Activated CD4-positive, alpha-beta T cell treated with anti-CD3 and anti-CD28 coated beads, Interleukin-2, amount 50 U/mL, for 48 hours (primary cell): ENCODE results near the gene CACNA1B.
"Not testable (repeated sequence)": the region's sequence is repeated elsewhere in the genome, so short reads cannot be mapped to it uniquely, and the experiment has no call there.

Experiments
- DNase-seq, 2 experiments: peaks; one replicate each; pipeline ENCODE4 v3.0.0-alpha.2; 2020

The CACNA1B gene

GRCh38 chr9:137890768-137891587 lies 13.4 kb downstream of the CACNA1B start:
- not testable (repeated sequence) for DNase-seq

- DNase-seq = no peak
Observed at GRCh38 chr9:137891588-137892423, 14.2 kb downstream of the CACNA1B start.

- DNase-seq = no peak
Observed at GRCh38 chr9:137892424-137893191, 15.0 kb downstream of the CACNA1B start.

GRCh38 chr9:137893670-137894069 lies 16.1 kb downstream of the CACNA1B start:
- no peak for DNase-seq

- DNase-seq = no peak
Observed at GRCh38 chr9:137899551-137900360, 22.2 kb downstream of the CACNA1B start.

GRCh38 chr9:137900584-137901310 lies 23.2 kb downstream of the CACNA1B start:
- no peak for DNase-seq

- no peak for DNase-seq
Observed at GRCh38 chr9:137902646-137903045, 25.1 kb downstream of the CACNA1B start.

- DNase-seq = no peak
Observed at GRCh38 chr9:137905740-137906139, 28.2 kb downstream of the CACNA1B start.

- no peak for DNase-seq
Observed at GRCh38 chr9:137907776-137908175, 30.2 kb downstream of the CACNA1B start.

- DNase-seq = no peak
Observed at GRCh38 chr9:137912671-137913070, 35.1 kb downstream of the CACNA1B start.

GRCh38 chr9:137913132-137913531 lies 35.5 kb downstream of the CACNA1B start:
- no peak for DNase-seq

GRCh38 chr9:137913771-137914767 lies 36.5 kb downstream of the CACNA1B start:
- DNase-seq = no peak

- no peak for DNase-seq
Observed at GRCh38 chr9:137916540-137916939, 39.0 kb downstream of the CACNA1B start.

GRCh38 chr9:137917116-137917515 lies 39.5 kb downstream of the CACNA1B start:
- DNase-seq = no peak

- no peak for DNase-seq
Observed at GRCh38 chr9:137917795-137918194, 40.2 kb downstream of the CACNA1B start.

- DNase-seq = no peak
Observed at GRCh38 chr9:137918331-137919094, 40.9 kb downstream of the CACNA1B start.

- DNase-seq = no peak
Observed at GRCh38 chr9:137919095-137919465, 41.5 kb downstream of the CACNA1B start.

- DNase-seq = no peak
Observed at GRCh38 chr9:137919649-137920141, 42.1 kb downstream of the CACNA1B start.

- no peak for DNase-seq
Observed at GRCh38 chr9:137920753-137921152, 43.2 kb downstream of the CACNA1B start.
